OCI-LY7 (cell line): Measurements from ENCODE around the gene MAP4. TPM values are rescaled to one million over a fixed set of nuclear protein-coding genes. Genes with fewer than 3 reads are reported as not detected.

Experiments
- BruUV-seq: library from RNA; stranded (reverse); fragments of 400-500 nt; replicated peaks from 2 replicates; lab custom pipeline; 2021; lab: Mats Ljungman, UMichigan
- CTCF ChIA-PET: fragments of 300-600 bp; sonication (Branson Sonifier 250); formaldehyde crosslinking; loops from one replicate; lab custom pipeline; 2022; ENCODE audit warnings: antibody characterized with exemption; ENCODE audit not compliant: unreplicated experiment; lab: Charles Lee
- POLR2A ChIA-PET: fragments of 300-600 bp; sonication (Branson Sonifier 250); formaldehyde crosslinking; loops from one replicate; lab custom pipeline; 2022; ENCODE audit warnings: antibody characterized with exemption; lab: Charles Lee
- DNase-seq: peaks from one replicate; pipeline ENCODE4 v3.0.0-alpha.2; 2015; ENCODE audit warnings: low spot score
- H2AFZ ChIP-seq: fragments of 200-600 bp; sonication (generic), shearing (Covaris generic); 2 replicates; pipeline ENCODE4 v1.6.1; 2014; ENCODE audit warnings: mild to moderate bottlenecking, antibody characterized with exemption, low read length, moderate library complexity
- H3K27ac ChIP-seq: fragments of 200-600 bp; sonication (generic); 2 replicates; pipeline ENCODE4 v1.5.1; 2014; ENCODE audit warnings: mixed run types, low read depth, mild to moderate bottlenecking, moderate library complexity, low read length, inconsistent platforms; ENCODE audit not compliant: poor library complexity, severe bottlenecking
- H3K36me3 ChIP-seq: fragments of 200-600 bp; sonication (generic); 2 replicates; pipeline ENCODE4 v1.6.1; 2014; ENCODE audit warnings: mild to moderate bottlenecking, antibody characterized with exemption, low read length, moderate library complexity, mixed read lengths; ENCODE audit not compliant: insufficient read depth
- H3K4me1 ChIP-seq: fragments of 200-600 bp; sonication (generic); 2 replicates; pipeline ENCODE4 v1.5.1; 2014; ENCODE audit warnings: mild to moderate bottlenecking, low read length; ENCODE audit not compliant: insufficient read depth, poor library complexity, severe bottlenecking
- H3K4me2 ChIP-seq: fragments of 200-600 bp; sonication (generic); 2 replicates; pipeline ENCODE4 v1.6.1; 2014; ENCODE audit warnings: mild to moderate bottlenecking, low read length
- H3K4me3 ChIP-seq: fragments of 200-600 bp; sonication (generic); 2 replicates; pipeline ENCODE4 v1.5.1; 2014; ENCODE audit warnings: mild to moderate bottlenecking, low read depth, low read length; ENCODE audit not compliant: poor library complexity, severe bottlenecking
- H3K79me2 ChIP-seq: fragments of 200-600 bp; sonication (generic); 2 replicates; pipeline ENCODE4 v1.6.1; 2016; ENCODE audit warnings: low read depth, mild to moderate bottlenecking, low read length, moderate library complexity, mixed read lengths; ENCODE audit not compliant: insufficient read depth
- H3K9me2 ChIP-seq: fragments of 200-600 bp; sonication (generic); 2 replicates; pipeline ENCODE4 v1.6.1; 2016; ENCODE audit warnings: mild to moderate bottlenecking, low read length, mixed read lengths; ENCODE audit not compliant: insufficient read depth
- H3K9me3 ChIP-seq: fragments of 200-600 bp; sonication (generic); 2 replicates; pipeline ENCODE4 v1.6.1; 2014; ENCODE audit warnings: mild to moderate bottlenecking, mixed run types, low read length, mixed read lengths
- H4K20me1 ChIP-seq: fragments of 200-600 bp; sonication (generic); 2 replicates; pipeline ENCODE4 v1.6.1; 2014; ENCODE audit warnings: mild to moderate bottlenecking, antibody characterized with exemption, low read length, moderate library complexity, mixed read lengths; ENCODE audit not compliant: insufficient read depth
- CTCF ChIP-seq: fragments of 200-600 bp; sonication (generic); conservative IDR thresholded peaks from 2 replicates; pipeline ENCODE4 v1.5.1; 2014; ENCODE audit warnings: mild to moderate bottlenecking, antibody characterized with exemption, low read length, moderate library complexity, mixed read lengths
- EZH2phosphoT487 ChIP-seq: fragments of 200-600 bp; sonication (generic); IDR thresholded peaks from 2 replicates; pipeline ENCODE4 v1.6.1; 2018; ENCODE audit warnings: low read depth, borderline replicate concordance, mild to moderate bottlenecking, mixed run types, antibody characterized with exemption, low read length, moderate library complexity, mixed read lengths
- intact Hi-C: fragments of 100-400 bp; cut with micrococcal nuclease; formaldehyde crosslinking; loops from one replicate; pipeline ENCODE4 v1.10.0; 2022; ENCODE audit not compliant: unreplicated experiment
- total RNA-seq, 2 experiments: library from RNA; depleted of rRNA in 1 of 2; stranded (reverse); fragments of >200 nt in 1 of 2; shearing (Covaris generic) in 1 of 2; gene quantifications; 2 replicates each; pipeline ENCODE4 v1.2.3, GENCODE V29; 2014 to 2022

MAP4 gene
- total RNA-seq, 2 experiments from 2014 or later = 26.1 to 78.4 TPM

GRCh38 chr3:47877719-47878118 lies 138.5 kb downstream of the MAP4 start:
- intact Hi-C loops = no loop called here
- H3K4me1 ChIP-seq = no peaks in the 10 kb centered on the region
- ChIA-PET CTCF (no interaction called here), POLR2A (no interaction called here)
- H3K27ac ChIP-seq = no peak overlapping the region
- H3K9me3 ChIP-seq = no peaks in the 10 kb centered on the region
- no peak overlapping the region for H3K4me3 ChIP-seq
- no peaks in the 10 kb centered on the region for H3K79me2 ChIP-seq
- DNase-seq = no peak
- no peaks in the 10 kb centered on the region for H3K36me3 ChIP-seq
- H2AFZ ChIP-seq = no peak overlapping the region
- H4K20me1 ChIP-seq = no peaks in the 10 kb centered on the region
- H3K4me2 ChIP-seq = no peak overlapping the region
- no peaks in the 10 kb centered on the region for H3K9me2 ChIP-seq
- BruUV-seq = no TSS peak
- TF ChIP-seq CTCF (no peak), EZH2phosphoT487 (no peak)

DNA sequence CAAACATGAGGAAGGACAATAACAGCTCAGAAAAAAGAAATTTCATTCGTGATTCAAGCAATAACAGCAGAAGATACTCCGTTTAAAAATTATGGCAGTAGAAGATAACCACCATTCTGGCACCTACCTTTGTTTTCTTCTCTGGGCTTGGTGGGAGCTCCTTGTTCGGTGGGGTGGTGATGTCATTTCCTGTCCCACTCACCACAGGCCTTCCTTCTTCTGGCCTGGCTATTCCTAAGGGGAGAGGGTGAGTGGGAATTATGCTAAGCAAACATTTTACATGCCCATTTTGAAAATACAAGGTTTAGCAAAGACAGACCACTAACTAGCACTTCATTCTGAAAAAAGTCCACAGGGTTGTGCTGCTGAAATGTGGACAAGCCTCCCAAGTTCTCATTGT lies 138.9 kb downstream of the MAP4 start:
- Histone ChIP-seq H3K4me1 (no peaks in the 10 kb centered on the region), H3K9me2 (no peaks in the 10 kb centered on the region), H2AFZ (no peak overlapping the region), H3K27ac (no peak overlapping the region), H3K79me2 (no peaks in the 10 kb centered on the region), H3K36me3 (no peaks in the 10 kb centered on the region), H3K4me3 (no peak overlapping the region), H3K9me3 (no peaks in the 10 kb centered on the region), H4K20me1 (no peaks in the 10 kb centered on the region), H3K4me2 (no peak overlapping the region)
- CTCF ChIA-PET = no interaction called here
- BruUV-seq = no TSS peak
- TF ChIP-seq CTCF = no peak
- TF ChIP-seq EZH2phosphoT487 = no peak
- DNase-seq = no peak
- POLR2A ChIA-PET = no interaction called here
- intact Hi-C loops = no loop called here

- no peaks in the 10 kb centered on the region for H4K20me1 ChIP-seq
- intact Hi-C loops = no loop called here
- POLR2A ChIA-PET = interaction anchor here (0.5 to 0.7 kb wide), 3 partner anchors 48 to 473 kb away, joined by 3 to 5 read pairs (median 3); no protein-coding TSS in a partner anchor
- BruUV-seq = no TSS peak
- H2AFZ ChIP-seq = no peak overlapping the region
- peaks cover 14% of the 10 kb centered on the region; the same call in 1 of the 2 replicates for H3K36me3 ChIP-seq
- no peak for DNase-seq
- no peaks in the 10 kb centered on the region for H3K4me1 ChIP-seq
- no peak overlapping the region for H3K27ac ChIP-seq
- H3K9me2 ChIP-seq = no peaks in the 10 kb centered on the region
- no peak overlapping the region for H3K4me3 ChIP-seq
- CTCF ChIA-PET = no interaction called here
- TF ChIP-seq CTCF (no peak), EZH2phosphoT487 (no peak)
- H3K9me3 ChIP-seq = no peaks in the 10 kb centered on the region
- no peak overlapping the region for H3K4me2 ChIP-seq
- H3K79me2 ChIP-seq = no peaks in the 10 kb centered on the region
Observed at GRCh38 chr3:47874913-47875312, 141.3 kb downstream of the MAP4 start.
